Astrocyte of the spinal cord (primary cell): ENCODE data around the gene FHIT.

Source experiments
- DNase-seq: peaks from one replicate; pipeline ENCODE4 v3.0.0; 2011; ENCODE audit warnings: low read depth, low spot score
- H3K4me3 ChIP-seq: 2 replicates; pipeline ENCODE4 v1.5.1; 2011; ENCODE audit warnings: low read depth, mild to moderate bottlenecking, low read length, moderate library complexity
- CTCF ChIP-seq: IDR thresholded peaks from 2 replicates; pipeline ENCODE4 v1.5.1; 2012; ENCODE audit warnings: low read depth, mild to moderate bottlenecking, low read length, inconsistent platforms
- in situ Hi-C: cut with HindIII; loops from 2 replicates; pipeline ENCODE4 v1.10.0; 2017; ENCODE audit warnings: low sequenced_read_pairs

The FHIT gene

GRCh38 chr3:60571511-60571910 is 679.7 kb downstream of the FHIT start:
- no peak for TF ChIP-seq CTCF
- H3K4me3 ChIP-seq, result no peak overlapping the region
- in situ Hi-C loops, result no loop called here
- no peak for DNase-seq

- no peak for DNase-seq
- TF ChIP-seq CTCF, result no peak
- no peak overlapping the region for H3K4me3 ChIP-seq
- in situ Hi-C loops, result no loop called here
Observed at GRCh38 chr3:60557122-60557521, 694.1 kb downstream of the FHIT start.

- peak; percentile 77 for DNase-seq
- no peak for TF ChIP-seq CTCF
- in situ Hi-C loops, result no loop called here
- H3K4me3 ChIP-seq, result no peak overlapping the region
Observed at GRCh38 chr3:60555686-60556354, 695.4 kb downstream of the FHIT start.

- peak; percentile 24 for DNase-seq
- no peak overlapping the region for H3K4me3 ChIP-seq
- in situ Hi-C loops, result no loop called here
- no peak for TF ChIP-seq CTCF
Observed at GRCh38 chr3:60553144-60553543, 698.1 kb downstream of the FHIT start.

- DNase-seq, result peak; percentile 18
- no peak for TF ChIP-seq CTCF
- in situ Hi-C loops, result no loop called here
- H3K4me3 ChIP-seq, result no peak overlapping the region
Observed at GRCh38 chr3:60552581-60552980, 698.7 kb downstream of the FHIT start.

GRCh38 chr3:60551455-60552209 is 699.6 kb downstream of the FHIT start:
- no peak for DNase-seq
- H3K4me3 ChIP-seq, result no peak overlapping the region
- no peak for TF ChIP-seq CTCF
- in situ Hi-C loops, result no loop called here
